ENCODE data around the gene AUTS2.

Gene AUTS2

GRCh38 chr7:69773535-69774225 is 175.4 kb downstream of the AUTS2 start:
- Histone ChIP-seq H3K4me3 (ENCODE audit: low read depth, low read length) (no peak overlapping the region), H3K9me3 (ENCODE audit: control insufficient read depth, insufficient read depth, low read depth, low read length) (no peaks in the 10 kb centered on the region), H3K27ac (ENCODE audit: extremely low read depth, low read depth, low read length) (peak overlapping the region; percentile 45; the same call in 1 of the 2 replicates), H3K4me1 (ENCODE audit: control insufficient read depth, insufficient read depth, low read length) (peaks cover 55% of the 10 kb centered on the region), H3K36me3 (ENCODE audit: control insufficient read depth in 2 of 2, insufficient read depth in 1 of 2, low read length in 2 of 2) (no peaks in the 10 kb centered on the region)
- POLR2A ChIA-PET, result interaction anchor here (0.5 to 1.2 kb wide), 3 partner anchors 10 to 162 kb away, joined by 3 read pairs; no protein-coding TSS in a partner anchor
- TF ChIP-seq REPIN1 (tag by site-specific recombination; IDR thresholded peaks at IDR 0.05; ENCODE audit: low read depth), result no peak
- no peak for TF ChIP-seq ZNF654 (tag by site-specific recombination; IDR thresholded peaks at IDR 0.05; ENCODE audit: low read depth)
- no peak for TF ChIP-seq MEIS1 (CRISPR knock-in tag; IDR thresholded peaks at IDR 0.05; ENCODE audit: borderline replicate concordance)
- TF ChIP-seq PRDM4 (tag by site-specific recombination; IDR thresholded peaks at IDR 0.05), result no peak
- no peak for TF ChIP-seq KLF1 (tag by site-specific recombination; IDR thresholded peaks at IDR 0.05)
- no peak for TF ChIP-seq ZNF354C (tag by site-specific recombination; IDR thresholded peaks at IDR 0.05; ENCODE audit: borderline replicate concordance, low read depth)
- no peak for TF ChIP-seq ZNF391 (tag by site-specific recombination; IDR thresholded peaks at IDR 0.05; ENCODE audit: borderline replicate concordance, low read depth)
- TF ChIP-seq SCRT1 (tag by site-specific recombination; IDR thresholded peaks at IDR 0.05; ENCODE audit: borderline replicate concordance), result no peak
- TF ChIP-seq ZNF211 (tag by site-specific recombination; IDR thresholded peaks at IDR 0.05; ENCODE audit: low read depth), result no peak
- TF ChIP-seq YY1 (tag by site-specific recombination; IDR thresholded peaks at IDR 0.05), result no peak
- TF ChIP-seq ZNF530 (tag by site-specific recombination; IDR thresholded peaks at IDR 0.05; ENCODE audit: low read depth), result no peak
- no peak for TF ChIP-seq ZNF664 (tag by site-specific recombination; IDR thresholded peaks at IDR 0.05)
- TF ChIP-seq ZFP37 (tag by site-specific recombination; IDR thresholded peaks at IDR 0.05), result no peak
- no peak for TF ChIP-seq REST (tag by site-specific recombination; IDR thresholded peaks at IDR 0.05)
- TF ChIP-seq SP3 (tag by site-specific recombination; IDR thresholded peaks at IDR 0.05), result no peak
- no peak for TF ChIP-seq ZNF513 (tag by site-specific recombination; IDR thresholded peaks at IDR 0.05)
- no peak for TF ChIP-seq ZBTB8A (tag by site-specific recombination; IDR thresholded peaks at IDR 0.05)
- TF ChIP-seq ZNF223 (tag by site-specific recombination; IDR thresholded peaks at IDR 0.05), result no peak
- TF ChIP-seq ZBTB48 (tag by site-specific recombination; IDR thresholded peaks at IDR 0.05), result no peak
- no peak for TF ChIP-seq ZNF292 (tag by site-specific recombination; IDR thresholded peaks at IDR 0.05; ENCODE audit: borderline replicate concordance, low read depth)
- CTCF ChIA-PET, result interaction anchor here (0.7 kb wide), 1 partner anchor 25 kb away, joined by 4 read pairs; no protein-coding TSS in a partner anchor
